Activated CD4-positive, alpha-beta T cell treated with anti-CD3 and anti-CD28 coated beads, Interleukin-10, Interleukin-2, amounts not matched to agents 100 ng/mL and 50 ng/mL, durations not matched to agents 16 hours and 8 hours (primary cell): ENCODE results near the gene HECW1.
"Not testable (repeated sequence)": the region's sequence is repeated elsewhere in the genome, so short reads cannot be mapped to it uniquely, and the experiment has no call there.

Experiments
- DNase-seq: peaks from one replicate; pipeline ENCODE4 v3.0.0-alpha.2; 2020

HECW1 gene

GRCh38 chr7:43481902-43482678 is 369.6 kb downstream of the HECW1 start:
- DNase-seq = no peak

GRCh38 chr7:43482679-43483252 is 370.3 kb downstream of the HECW1 start:
- DNase-seq = no peak

GRCh38 chr7:43484678-43485395 is 372.4 kb downstream of the HECW1 start:
- no peak for DNase-seq

GRCh38 chr7:43485580-43485979 is 373.1 kb downstream of the HECW1 start:
- DNase-seq = no peak

GRCh38 chr7:43486008-43486407 is 373.6 kb downstream of the HECW1 start:
- DNase-seq = not testable (repeated sequence)

- no peak for DNase-seq
Observed at GRCh38 chr7:43486634-43487033, 374.2 kb downstream of the HECW1 start.

GRCh38 chr7:43487731-43488073 is 375.3 kb downstream of the HECW1 start:
- no peak for DNase-seq

- no peak for DNase-seq
Observed at GRCh38 chr7:43489257-43489656, 376.8 kb downstream of the HECW1 start.

- DNase-seq = no peak
Observed at GRCh38 chr7:43490016-43490415, 377.6 kb downstream of the HECW1 start.

GRCh38 chr7:43491123-43491522 is 378.7 kb downstream of the HECW1 start:
- DNase-seq = no peak

GRCh38 chr7:43491984-43492383 is 379.5 kb downstream of the HECW1 start:
- DNase-seq = no peak

- DNase-seq = no peak
Observed at GRCh38 chr7:43492896-43493295, 380.4 kb downstream of the HECW1 start.

- DNase-seq = no peak
Observed at GRCh38 chr7:43495572-43495971, 383.1 kb downstream of the HECW1 start.

- no peak for DNase-seq
Observed at GRCh38 chr7:43496596-43496995, 384.1 kb downstream of the HECW1 start.

GRCh38 chr7:43501870-43502269 is 389.4 kb downstream of the HECW1 start:
- DNase-seq = no peak

- no peak for DNase-seq
Observed at GRCh38 chr7:43502941-43503340, 390.5 kb downstream of the HECW1 start.

GRCh38 chr7:43505412-43505811 is 393.0 kb downstream of the HECW1 start:
- no peak for DNase-seq

GRCh38 chr7:43506460-43506859 is 394.0 kb downstream of the HECW1 start:
- DNase-seq = no peak

GRCh38 chr7:43508461-43508860 is 396.0 kb downstream of the HECW1 start:
- DNase-seq = no peak

GRCh38 chr7:43509906-43510305 is 397.5 kb downstream of the HECW1 start:
- DNase-seq = no peak

- DNase-seq = no peak
Observed at GRCh38 chr7:43511029-43511428, 398.6 kb downstream of the HECW1 start.

GRCh38 chr7:43511769-43512515 is 399.5 kb downstream of the HECW1 start:
- DNase-seq = peak; percentile 28

- peak; percentile 32 for DNase-seq
Observed at GRCh38 chr7:43513251-43513650, 400.8 kb downstream of the HECW1 start.
